Measurements from ENCODE around the gene HSD17B2.

HSD17B2 gene, protein sequence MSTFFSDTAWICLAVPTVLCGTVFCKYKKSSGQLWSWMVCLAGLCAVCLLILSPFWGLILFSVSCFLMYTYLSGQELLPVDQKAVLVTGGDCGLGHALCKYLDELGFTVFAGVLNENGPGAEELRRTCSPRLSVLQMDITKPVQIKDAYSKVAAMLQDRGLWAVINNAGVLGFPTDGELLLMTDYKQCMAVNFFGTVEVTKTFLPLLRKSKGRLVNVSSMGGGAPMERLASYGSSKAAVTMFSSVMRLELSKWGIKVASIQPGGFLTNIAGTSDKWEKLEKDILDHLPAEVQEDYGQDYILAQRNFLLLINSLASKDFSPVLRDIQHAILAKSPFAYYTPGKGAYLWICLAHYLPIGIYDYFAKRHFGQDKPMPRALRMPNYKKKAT

DNA sequence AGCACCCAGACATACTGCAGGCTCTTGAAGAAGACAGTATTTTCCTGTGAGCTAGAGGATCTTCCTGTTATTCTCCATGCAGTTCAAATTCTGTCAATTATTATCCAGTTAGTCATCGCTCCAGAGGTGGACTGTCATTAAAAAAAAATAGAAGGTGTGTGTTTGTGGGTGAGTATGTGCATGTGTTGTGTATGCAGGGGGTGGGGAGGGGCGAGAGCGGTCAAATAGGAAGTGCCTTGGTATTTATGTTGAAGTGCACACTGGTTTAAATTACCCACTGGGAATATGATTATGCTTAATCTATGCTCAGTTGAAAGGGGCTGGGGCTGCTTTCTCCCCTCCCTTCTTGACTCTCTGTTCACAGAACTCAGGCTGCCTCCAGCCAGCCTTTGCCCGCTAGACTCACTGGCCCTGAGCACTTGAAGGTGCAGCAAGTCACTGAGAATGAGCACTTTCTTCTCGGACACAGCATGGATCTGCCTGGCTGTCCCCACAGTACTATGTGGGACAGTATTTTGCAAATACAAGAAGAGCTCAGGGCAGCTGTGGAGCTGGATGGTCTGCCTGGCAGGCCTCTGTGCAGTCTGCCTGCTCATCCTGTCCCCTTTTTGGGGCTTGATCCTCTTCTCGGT, at the start of gene HSD17B2:
HSD17B2 (plus strand) TSS at position 273 of the 632 bp plus-strand sequence; CDS start at position 445, 172 bp downstream.
- no peak for DNase-seq

DNA sequence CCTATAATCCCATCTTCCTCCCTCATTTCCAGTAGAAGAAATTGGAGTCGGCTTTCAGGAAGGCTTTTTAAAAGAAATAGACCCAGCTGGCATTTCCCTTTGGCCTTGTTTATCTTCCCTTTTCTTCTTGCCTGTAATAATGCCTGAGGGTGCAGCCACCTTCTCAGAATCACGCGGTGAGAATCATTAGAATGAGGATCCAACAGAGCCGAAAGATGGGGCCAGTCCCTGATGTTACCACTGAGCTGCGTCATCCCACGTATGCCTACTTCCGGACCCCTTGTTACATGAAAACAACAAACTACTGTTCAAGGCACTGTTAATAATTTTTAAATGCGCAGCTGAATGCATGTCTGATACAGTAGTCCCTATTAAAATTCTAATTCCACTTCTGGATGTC, 47.9 kb upstream of the HSD17B2 start:
- DNase-seq: no peak

DNA sequence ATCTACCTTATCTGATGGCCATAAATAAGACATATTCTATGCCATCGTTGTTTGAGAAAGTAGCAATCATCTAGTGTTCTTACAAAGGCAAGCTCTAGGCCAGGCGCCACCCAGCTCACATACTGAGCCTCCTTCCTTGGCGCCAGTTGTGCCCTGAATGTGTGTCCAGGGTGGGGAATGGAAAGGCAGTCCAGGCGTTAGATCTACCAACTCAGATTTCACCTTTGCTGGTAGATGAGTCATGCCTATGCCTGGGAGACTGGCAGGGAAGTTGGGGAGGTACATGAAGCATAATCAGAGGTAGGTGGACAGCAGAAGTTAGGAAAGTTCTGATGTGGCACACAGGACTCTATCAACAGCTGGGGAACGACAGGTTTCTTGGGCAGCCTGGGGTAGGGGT, 47.3 kb upstream of the HSD17B2 start:
- no peak for DNase-seq

DNA sequence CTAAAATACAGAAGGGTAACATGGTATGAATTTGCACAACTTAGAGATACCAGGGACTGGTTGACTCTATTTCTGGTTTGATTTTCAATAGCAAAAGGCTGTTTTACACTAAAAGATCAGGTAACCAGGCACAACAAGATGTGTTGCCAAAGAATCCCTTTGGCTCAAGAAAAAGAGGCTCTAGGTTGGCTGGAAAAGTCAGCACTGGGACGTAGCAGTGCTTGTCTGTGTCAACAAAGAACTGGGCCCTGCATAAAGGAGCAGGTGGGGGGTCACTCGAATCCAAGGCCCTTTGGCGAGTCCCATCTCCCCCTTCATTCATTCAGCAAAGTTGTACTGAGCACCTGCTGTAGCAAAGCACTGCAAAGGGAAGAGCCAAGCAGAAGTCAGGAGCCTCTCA, 42.2 kb upstream of the HSD17B2 start:
- no peak for DNase-seq

DNA sequence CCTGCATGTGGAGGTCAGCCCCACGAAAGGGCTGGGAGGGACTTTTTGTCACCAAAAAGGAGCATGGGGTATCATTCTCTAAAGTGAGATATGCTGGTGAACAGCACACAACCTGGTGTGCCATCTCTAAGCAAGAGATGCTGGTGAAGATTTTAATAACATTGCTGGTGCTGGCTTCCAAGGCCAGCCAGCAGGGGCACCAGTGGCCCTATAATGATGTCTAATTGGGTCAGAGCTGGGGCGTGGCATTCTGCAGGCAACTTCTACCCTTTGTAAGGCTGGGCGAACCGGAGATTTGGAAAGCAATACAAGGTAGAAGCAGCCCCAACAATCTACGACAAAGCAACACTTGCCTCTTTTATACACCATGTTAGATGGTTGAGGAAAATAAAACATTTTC, 40.6 kb upstream of the HSD17B2 start:
- no peak for DNase-seq

DNA sequence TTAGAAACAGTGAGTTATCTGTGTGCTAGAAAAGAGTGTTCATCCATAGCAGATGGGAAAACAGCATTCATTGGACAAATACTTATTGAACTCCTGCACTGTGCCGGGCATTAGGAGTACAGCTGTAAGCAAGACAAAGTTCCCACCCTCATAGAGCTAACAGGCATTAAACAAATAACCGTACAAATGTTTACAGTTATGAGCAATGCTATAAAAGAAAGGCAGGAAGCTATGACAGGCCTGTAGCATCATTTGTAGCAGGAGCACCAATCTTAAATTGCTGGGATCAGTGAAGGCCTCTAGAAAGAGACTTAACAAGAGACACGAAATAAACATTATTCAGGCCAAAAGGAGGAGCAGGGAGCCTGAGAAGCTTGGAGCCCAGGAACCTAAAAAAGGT, 39.4 kb upstream of the HSD17B2 start:
- no peak for DNase-seq

DNA sequence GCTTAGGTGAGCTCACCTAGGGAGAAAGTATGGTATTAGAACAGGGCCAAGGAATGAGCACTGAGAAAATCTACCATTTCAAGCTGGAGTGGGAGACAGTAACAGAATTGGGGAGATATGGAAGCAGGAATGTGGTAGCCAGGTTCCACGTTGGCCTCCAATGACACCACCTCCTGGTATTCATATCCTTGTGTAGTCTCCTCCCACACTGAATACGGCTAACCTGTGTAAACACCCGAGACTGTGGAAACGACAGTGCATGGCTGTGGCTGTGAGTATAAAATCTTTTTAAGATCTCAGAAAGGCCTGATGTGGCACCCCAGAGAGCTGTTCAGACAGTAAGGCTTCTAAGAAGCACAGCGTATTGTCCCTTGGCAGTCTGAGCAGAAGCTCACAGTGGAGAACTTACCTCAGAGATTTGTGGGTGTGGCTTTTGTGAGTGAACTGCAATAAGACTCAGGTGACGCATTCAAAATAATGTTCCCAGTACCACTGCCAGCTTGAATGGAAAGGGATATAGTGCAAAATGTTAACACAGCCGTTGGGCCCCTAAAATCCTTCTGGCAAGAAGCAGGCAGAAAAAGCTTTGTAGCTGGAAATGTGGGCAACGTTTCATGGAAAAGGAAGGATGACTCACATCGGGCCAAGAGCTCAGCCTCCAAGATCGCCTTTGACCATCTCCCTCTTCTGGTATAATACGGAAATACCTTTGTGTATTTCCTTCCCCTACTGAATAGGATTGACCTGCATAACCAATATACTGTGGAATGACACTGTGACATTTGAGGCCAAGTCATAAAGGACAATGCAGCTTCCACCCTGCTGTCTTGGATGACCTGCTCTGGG, 38.2 kb upstream of the HSD17B2 start:
- DNase-seq: no peak

DNA sequence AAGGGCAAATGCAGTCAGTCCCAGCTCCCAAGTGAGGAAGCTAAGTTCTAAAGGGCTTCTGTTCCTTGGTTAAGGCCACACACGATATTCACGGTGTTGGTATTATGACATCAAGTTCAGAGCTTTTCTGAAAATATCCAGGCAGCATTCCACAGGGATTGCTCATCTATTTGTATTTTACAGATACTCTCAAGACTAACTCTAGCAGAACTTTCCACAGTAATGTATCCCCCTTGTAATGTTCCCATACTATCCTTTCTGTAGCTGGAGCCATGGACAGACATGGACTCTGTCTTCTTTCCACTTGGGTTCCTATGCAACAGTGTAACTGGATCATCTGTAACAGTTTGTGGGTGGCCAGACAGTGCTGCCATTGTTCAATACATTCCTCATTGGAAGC, 37.3 kb upstream of the HSD17B2 start:
- no peak for DNase-seq

DNA sequence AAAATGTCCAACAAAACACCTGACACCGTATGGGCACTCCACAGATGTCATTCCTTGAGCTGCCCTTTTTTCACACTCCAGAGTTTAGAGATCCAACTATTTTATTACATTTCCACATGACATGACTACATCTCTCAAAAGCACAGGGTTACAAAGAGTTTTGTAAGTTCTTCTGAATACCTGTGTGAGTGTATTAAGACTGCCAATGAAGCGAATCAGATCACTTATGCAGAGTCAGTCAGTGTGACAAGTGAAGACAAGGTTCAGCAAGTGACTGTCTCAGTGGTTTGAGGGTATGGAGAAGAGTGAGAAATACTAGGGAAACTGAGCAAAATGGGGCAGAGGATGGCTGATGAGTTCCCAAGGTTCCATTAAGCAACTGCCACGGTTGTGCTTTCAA, 32.2 kb upstream of the HSD17B2 start:
- DNase-seq: no peak

DNA sequence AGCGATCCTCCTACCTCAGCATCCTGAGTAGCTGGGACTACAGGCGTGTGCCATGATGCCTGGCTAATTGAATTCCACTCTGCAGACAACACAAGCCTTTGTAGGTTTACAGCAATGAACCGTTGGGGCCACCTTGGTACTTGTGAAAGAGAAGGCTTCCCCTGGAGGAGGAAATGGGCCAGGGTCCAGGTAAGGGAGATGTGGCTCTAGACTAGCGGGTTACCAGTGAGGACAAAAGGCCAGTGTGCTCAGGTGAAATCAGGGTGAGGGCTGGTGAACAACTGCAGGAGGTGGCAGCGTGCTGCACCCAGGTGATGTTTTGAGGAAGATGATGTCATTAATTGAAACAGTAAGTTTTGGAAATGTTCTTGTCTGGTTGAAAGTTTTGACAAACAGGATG, 30.5 kb upstream of the HSD17B2 start:
- no peak for DNase-seq

DNA sequence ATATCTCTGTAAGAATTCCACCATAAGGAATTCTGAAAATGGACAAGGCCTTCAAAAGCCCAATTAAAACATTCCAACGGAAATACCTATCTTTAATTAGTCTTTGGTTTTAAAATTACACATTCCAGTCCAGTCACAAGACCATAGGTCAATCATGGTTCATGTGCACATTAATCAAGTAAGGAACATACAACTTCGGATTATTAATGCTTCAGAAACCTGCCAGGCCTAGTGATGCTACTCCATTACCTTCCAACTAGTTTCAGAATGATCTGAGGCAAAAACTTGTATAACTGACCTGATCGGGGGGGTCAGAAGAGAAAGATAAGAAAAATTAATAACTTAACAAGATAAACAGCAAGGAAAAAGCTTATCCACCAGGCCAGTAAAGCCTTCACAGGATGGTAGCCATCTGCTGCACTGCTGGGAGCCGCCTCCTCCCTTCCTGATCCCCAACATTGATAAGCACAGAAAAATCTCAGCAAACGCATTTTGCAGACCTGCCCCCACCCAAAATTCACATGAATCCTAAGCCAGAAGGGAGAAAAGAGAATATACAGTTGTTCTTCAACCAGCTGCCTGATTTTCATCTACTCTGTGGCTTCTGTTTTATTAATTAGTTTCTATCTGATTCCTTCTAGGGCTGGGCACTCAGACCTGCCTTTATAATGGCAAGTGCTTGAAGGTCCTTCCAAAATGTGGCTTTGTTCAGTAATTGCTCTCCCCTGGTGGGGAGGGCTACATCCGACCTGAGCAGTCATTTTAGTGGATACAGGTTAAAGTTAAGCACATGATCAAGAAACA, 29.8 kb upstream of the HSD17B2 start:
- no peak for DNase-seq

DNA sequence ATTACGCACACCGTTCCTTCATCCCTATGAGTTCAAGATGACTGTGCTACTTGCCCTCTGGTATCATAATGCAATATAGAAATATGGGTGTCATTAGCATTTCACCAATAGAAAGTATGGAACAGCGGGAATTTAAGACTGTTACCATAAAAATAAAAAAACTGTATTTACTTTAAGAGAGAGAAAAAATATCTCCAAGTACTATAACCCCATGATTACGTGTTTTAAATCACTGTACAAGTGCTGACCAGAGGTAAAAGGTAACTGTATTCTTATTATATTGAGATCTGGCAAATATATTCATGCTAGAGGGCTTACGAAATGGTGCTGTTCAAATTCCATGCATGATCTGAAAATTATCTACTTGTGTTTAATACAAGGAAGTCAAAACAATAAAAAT, 29.0 kb upstream of the HSD17B2 start:
- no peak for DNase-seq

DNA sequence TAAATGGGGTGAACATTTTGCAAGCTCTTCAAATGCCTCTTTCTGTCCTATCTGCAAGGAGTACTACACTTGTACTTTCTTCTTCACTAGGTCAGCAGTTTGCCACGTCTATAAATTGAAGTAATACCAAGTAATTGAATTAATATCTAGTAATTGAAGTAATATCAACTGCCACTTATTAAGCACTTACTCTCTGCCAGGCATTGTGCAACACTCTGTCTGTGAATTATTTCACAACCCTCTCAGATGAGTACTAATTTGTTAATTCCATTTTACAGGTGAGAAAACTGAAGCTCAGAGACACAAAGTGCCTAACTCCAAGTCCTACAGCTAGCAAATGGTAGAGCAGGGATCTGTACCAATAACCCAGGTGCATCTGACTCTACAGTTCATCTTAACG, 27.9 kb upstream of the HSD17B2 start:
- no peak for DNase-seq

DNA sequence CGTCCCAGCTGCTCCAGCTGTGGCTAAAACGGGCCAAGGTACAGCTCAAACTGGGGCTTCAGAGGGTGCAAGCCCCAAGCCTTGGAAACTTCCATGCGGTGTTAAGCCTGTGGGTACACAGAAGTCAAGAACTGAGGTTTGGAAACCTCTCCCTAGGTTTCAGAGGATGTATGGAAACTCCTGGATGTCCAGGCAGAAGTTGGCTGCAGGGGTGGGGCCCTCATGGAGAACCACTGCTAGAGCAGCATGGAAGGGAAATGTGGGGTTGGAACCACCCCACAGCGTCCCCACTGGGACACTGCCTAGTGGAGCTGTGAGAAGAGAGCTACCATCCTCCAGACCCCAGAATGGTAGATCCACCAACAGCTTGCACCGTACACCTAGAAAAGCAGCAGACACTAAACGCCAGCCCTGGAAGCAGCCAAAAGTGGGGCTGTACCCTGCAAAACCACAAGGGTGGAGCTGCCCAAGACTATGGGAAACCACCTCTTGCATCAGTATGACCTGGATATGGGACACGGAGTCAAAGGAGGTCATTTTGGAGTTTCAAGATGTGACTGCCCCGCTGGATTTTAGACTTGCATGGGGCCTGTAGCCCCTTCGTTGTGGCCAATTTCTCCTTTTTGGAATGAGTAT, 26.0 kb upstream of the HSD17B2 start:
- DNase-seq: no peak

DNA sequence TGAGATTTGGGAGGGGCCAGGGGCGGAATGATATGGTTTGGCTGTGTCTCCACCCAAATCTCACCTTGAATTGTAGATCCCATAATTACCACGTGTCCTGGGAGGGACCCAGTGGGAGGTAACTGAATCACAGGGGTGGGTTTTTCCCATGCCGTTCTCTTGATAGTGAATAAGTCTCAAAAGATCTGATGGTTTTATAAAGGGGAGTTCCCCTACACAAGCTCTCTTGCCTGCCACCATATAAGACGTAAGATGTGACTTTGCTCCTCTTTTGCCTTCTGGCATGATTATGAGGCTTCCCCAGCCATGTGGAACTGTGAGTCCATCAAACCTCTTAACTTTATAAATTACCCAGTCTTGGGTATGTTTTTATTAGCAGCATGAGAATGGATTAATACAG, 25.3 kb upstream of the HSD17B2 start:
- DNase-seq: peak; percentile 28

DNA sequence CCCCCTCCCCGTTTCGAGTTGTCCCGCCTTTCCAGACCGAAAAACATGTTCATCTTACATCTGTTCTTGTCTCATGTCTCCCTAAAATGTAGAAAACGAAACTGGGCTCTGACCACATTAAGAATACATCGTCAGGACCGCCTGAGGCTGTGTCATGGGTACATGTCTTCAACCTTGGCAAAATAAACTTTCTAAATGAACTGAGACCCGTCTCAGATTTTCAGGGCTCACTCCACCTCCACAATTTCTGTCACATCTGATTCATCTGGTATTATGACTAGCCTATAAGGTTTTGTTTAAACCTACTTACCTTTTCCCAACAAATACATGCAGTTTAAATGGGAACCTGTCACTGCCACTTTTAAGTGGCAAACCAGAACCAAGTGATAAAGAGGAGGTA, 24.4 kb upstream of the HSD17B2 start:
- DNase-seq: no peak

DNA sequence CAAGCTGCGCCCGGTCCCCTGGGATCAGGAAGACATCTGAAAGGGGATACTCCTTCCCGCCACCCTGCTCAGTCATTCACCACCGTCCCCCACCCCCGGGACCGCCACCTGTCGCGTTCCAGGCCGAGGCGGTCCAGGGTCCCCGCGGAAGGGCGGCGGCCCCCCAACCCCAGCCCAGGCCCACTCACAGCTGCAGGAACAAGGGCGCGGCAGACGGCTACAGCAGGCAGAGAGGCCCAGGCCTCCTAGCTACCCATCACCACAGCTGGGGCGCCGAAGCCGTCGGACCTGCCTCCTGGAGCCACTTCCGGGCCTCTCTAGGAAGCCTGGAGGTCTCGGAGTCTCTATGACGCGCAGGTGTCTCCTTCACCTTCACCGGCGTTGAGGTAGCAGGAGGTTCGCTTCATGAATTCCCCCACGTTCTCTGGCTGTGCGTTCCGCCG, 23.8 kb upstream of the HSD17B2 start, which contains the start of gene SDR42E1:
SDR42E1 (minus strand) TSS at position 272 of the 443 bp plus-strand sequence. CDS start 10,612 bp downstream, outside the sequence.
- DNase-seq: peak; percentile 67

DNA sequence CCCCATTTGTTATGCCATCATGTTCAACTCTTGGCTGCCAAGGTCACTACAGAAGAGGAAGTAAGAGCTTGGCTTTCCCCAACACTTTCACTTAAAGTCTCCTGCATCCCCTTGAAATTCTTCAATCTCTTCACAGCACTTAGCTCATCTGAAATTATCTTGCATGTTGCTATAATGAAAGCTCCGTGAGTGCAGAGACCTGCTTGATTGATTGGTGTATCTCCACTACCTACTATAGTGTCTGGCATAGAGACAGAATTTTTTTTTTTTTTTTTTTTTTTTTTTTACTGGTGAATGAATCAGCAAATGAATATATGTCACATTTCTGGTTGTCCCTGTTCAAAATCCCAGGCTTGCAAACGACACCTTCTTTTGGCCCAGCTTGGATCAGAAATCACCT, 21.9 kb upstream of the HSD17B2 start:
- DNase-seq: no peak

DNA sequence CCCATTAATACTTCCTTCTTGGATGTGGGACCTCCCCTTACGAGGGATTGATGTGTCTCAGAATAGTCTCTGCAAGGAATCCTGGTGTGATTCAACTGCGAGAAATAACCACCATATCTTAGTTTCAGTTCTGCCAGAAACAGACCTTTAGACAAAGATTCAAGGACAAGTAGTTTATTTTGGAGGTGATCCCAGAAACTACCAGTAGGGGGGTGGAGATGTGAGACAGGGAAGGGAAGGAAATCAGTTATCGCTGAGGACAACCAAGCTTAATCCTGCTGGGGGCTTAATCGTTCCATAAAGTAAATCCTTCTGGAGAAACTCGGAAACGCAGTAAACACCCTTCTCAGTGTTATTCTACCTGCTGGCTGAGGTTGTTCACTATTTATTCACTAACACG, 18.8 kb upstream of the HSD17B2 start:
- DNase-seq: no peak

DNA sequence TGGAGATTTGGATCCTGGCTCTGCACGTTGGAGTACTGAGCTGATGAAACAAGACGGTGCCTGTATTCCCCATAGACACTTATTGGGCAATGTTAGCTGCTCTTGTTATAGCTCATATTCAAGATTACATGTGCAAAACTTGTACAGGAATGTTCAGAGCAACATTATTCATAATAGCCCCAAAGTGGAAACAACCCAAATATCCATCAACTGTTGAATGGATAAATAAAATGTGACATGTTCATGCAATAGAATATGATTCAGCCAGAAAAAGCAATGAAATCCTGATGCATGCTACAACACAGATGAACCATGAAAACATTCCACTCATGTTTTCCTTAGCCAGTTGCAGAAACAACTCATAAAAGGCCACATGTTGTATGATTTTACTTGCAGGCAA, 18.1 kb upstream of the HSD17B2 start:
- DNase-seq: no peak

DNA sequence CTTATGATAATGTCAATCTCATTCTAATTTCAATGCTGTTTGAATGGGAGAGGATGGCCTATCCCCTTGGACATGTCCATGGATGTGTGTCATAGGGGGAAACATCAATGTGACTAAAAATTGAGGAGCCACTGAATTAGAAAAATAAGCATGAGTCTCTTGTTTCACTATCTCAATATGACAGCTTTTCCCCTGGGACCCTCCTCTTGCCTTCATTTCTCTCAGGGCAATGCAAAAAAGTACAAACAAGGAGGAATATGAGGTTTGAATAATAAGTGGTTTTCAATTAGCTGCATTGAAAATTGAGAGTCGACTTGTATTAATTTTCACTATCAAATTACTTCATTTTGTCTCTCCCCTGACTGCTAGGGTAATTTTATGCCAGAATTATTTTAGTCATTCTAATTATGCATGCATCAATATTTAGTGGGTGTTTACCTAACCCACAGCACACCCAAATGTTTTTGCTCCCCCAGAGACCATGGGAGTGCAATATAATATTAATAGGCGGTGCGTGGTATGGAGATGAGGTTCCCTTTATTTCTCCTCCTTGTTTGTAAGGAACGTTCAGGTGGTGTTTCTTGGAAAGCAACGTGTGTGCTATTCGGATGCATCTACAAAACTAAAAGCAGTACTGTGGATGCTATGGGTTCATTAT, 17.0 kb upstream of the HSD17B2 start:
- no peak for DNase-seq

DNA sequence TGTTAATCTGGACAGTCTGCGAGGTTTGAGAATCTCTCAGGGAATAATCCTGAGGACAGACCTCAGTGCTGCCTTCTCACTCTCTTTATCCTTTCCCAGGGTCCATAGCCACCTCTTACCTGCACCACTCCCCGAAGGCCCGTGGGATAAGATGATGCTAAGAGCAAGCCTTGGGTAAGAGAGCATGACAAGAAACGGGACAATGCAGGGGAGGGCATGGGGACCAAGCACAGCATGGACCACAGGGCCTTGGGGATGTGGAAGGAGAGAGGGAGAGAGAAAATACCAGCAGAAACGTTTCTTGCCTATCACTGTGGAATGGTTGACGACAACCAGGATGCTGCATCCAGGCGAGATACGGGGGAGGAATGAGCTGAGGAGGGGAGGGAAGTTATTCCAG, 15.5 kb upstream of the HSD17B2 start:
- no peak for DNase-seq

Data from stimulated activated CD4-positive, alpha-beta T cell treated with anti-CD3 and anti-CD28 coated beads, Interleukin-1b, Interleukin-23, amount 100 ng/mL, for 48 hours (primary cell).